Cardiac septum (tissue), 1 donor: ENCODE measurements around the gene LEO1. TPM values are rescaled to one million over a fixed set of nuclear protein-coding genes. Genes with fewer than 3 reads are reported as not detected.

Source experiments
- DNase-seq: peaks from one replicate; pipeline ENCODE4 v3.0.0-alpha.2; 2020; ENCODE audit warnings: low spot score
- intact Hi-C: fragments of 100-400 bp; cut with DNase I; formaldehyde crosslinking; loops from one replicate; pipeline ENCODE4 v1.14.0; 2022
- total RNA-seq: library from RNA; stranded (reverse); fragmentation: NEBNext Ultra II Directional; extraction: Animal tissue kit (Norgen Biotek cat#: 25700); gene quantifications from one replicate; pipeline ENCODE4 v1.2.1, GENCODE V29; 2021
- donor health status: DM: no; HTN: no; CAD: no.

LEO1 gene
- total RNA-seq, 1 donor from 2014 or later: 7.0 TPM

- no peak for DNase-seq
- intact Hi-C loops: no loop called here
These were observed 32.4 kb downstream of the LEO1 start for GRCh38 chr15:51939216-51939615.

GRCh38 chr15:51938286-51938685 is 33.3 kb downstream of the LEO1 start:
- no peak for DNase-seq
- intact Hi-C loops: no loop called here

DNA sequence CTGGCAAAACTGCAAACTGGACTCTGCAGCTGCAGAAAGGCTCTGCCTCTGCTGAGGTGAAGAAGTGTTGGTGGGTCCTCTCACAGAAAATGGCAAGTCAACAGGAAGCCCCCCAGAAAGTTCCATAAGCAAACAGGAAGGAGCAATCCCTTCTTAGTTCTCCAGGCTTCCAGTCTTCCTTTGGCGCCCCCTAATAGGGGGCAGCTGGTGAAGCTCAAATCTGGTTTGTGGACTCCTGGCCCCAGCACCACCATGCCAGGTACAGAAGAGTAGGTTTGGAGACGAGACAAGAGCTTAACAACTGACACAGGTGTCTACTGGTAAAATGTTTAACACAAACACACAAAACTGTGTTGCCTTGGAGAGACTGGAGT is 35.5 kb downstream of the LEO1 start:
- no peak for DNase-seq
- intact Hi-C loops: no loop called here

DNA sequence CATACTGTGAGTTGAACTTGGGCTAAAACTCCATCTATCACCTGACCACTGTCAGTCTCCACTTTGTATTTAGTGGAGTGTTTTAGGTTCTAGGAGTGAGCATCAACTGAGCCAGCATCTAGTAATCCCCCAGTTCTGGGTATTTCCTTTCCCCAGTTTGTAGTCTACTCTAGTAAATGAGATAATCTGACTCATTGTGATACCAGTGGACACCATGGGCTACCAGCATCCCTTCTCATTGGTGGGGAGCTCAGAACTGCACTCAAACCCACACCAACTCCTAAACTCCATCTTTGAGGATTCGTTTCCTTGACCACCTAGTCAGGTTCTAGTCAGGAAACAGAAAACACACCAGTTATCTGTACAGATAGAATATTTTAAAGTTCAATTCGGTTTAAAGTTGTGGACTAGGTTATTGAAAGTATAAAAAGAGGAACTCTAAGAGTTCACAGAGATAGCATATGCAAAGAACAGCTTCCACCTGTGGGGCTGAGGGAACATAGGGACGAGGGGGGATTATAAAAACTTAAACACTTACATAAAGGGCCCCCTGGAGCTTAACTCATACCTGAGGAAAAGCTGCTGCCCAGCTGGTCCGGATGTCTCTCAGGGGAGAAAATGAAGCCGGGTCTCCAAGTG is 36.0 kb downstream of the LEO1 start:
- DNase-seq: no peak
- intact Hi-C loops: no loop called here

- intact Hi-C loops: no loop called here
- DNase-seq: no peak
These were observed 39.4 kb downstream of the LEO1 start for GRCh38 chr15:51932161-51932560.

- intact Hi-C loops: no loop called here
- no peak for DNase-seq
These were observed 39.9 kb downstream of the LEO1 start for GRCh38 chr15:51931638-51932037.

DNA sequence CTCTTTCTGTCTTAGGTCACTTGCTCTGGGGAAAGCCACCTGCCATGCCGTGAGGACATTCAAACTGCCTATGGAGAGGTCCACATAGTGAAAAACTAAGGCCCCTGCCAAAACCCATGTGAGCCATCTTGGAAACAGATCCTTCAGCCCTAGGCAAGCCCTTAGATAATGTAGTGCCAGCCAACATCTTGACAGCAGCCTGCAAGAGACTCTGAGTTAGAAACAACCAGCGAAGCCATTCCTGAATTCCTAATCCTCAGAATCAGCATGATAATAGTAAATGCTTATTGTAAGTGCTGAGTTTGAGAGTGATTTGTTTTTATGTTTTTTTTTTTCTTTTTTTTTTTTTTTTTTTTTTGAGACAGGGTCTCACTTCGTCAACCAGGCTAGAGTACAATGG is 40.6 kb downstream of the LEO1 start:
- intact Hi-C loops: no loop called here
- DNase-seq: no peak

GRCh38 chr15:51926809-51927208 is 44.8 kb downstream of the LEO1 start:
- intact Hi-C loops: no loop called here
- no peak for DNase-seq

DNA sequence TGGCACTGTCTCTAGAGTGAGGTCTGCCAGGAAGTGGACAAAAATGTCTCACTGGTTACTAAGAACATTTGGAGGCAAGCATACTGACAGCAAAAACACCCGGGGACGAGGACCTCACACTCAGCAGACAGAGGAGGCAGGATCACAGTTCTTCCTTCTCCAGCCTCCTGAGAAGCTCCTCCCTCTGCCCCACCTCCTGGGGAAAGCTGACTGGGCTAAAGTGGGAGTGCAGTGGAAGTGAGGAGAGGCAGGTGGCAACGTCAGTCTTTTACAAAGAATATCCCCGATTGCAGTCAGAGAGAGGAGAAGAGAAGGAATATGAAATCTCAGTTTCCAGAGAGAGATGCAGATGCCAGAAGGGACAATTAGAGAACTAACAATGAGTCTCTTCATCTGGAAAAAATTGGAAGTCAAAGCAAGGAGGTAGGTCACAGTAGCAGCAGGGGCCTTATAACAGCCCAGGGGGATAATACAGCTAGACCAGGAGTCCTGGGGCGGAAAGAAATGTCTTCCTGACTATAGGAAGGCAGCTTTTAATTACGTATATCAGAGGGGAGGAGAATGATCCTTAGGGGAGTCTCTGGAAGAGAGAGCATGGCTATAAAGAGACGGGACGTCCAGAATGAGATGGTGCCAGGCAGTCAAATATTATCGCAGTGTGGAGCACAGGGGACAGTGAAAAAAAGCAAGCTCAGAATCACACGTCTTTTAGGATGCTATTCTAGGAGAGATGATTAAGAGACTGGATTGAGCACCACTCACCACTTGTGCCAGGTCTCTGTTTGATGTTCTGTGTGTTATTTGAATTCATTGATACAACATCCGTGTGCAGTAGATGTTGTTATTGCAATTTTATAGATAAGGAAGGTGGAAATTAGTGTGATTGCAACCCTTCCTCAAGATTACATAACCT is 47.2 kb downstream of the LEO1 start:
- intact Hi-C loops: no loop called here

DNA sequence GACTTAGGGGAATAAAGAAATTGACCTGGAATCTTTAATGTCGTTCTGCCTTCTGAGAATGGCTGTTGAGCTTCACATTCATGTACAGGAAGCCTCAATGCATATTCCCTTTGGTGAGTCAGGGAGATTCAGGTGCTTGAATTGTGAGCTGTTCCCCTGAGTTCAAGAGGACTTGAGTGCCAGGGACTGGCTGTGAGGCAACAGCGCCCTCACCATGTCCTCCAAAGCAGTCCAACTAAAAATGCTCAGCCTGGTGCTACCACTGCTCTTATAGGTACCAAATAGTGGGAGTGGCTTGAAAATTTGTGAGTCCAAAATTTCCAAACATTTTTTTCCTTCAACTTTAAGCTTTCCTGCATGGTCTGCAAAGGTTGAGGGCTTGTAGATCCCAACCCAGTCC is 54.1 kb downstream of the LEO1 start:
- intact Hi-C loops: no loop called here
- no peak for DNase-seq

More for the DNA sequence above, 47.2 kb downstream of the LEO1 start:
- no peak for DNase-seq

DNA sequence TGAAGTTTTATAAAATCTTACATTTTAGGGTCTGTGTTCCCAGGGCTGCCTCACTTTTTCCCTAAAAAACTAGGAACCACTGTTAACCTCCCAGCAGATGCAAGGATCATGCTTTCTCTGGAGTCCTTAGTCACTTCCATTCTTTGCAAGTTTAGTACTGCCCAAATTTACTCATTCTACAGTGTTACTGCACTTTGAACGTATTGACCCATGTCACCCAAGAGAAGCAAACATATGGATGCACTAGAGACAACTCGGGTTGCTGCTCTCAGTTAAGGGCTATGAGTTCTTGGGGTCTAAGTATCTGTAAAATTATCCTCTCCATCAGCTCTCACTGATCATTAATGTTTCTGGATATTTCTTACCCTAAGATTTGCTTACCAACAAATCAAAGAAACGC is 59.0 kb downstream of the LEO1 start:
- intact Hi-C loops: no loop called here
- DNase-seq: no peak

DNA sequence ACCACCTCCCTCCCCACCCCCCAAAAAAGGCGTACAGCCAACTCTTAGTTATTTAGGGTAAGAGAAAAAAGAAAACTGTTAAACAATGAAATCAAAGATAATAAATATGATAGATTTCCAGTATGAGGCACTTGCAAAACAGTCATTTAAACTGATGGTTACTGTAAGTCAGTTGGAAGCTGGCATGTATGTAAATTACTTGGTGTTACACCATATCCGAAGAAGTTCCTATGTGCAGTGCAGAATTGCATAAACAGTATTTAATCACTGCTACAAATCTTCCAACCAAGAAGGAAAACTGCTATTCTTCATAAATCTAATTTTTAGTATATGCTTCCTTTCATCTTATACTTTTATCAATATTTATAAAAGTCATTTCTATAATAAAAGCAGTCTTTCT is 62.0 kb downstream of the LEO1 start:
- no peak for DNase-seq

DNA sequence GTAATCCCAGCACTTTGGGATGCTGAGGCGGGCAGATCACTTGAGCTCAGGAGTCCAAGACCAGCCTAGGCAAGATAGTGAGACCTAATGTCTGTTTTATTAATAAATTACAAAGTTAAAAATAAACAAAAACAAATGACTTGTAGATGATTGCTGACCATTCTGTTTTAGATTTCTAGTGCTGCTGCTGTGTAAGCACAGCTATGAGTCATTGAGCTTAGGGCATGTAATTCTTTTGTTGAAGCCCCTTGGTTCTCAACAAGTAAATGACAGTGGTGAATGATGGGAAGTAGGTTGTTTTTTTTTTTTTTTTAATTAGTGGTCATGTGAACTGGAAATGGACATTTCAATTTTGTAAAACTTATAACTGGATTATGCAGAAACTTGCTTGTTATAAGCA is 63.3 kb downstream of the LEO1 start:
- no peak for DNase-seq
- intact Hi-C loops: no loop called here

More for the DNA sequence above, 62.0 kb downstream of the LEO1 start:
- intact Hi-C loops: no loop called here

GRCh38 chr15:51907136-51907862 is 64.3 kb downstream of the LEO1 start:
- intact Hi-C loops: no loop called here
- no peak for DNase-seq

DNA sequence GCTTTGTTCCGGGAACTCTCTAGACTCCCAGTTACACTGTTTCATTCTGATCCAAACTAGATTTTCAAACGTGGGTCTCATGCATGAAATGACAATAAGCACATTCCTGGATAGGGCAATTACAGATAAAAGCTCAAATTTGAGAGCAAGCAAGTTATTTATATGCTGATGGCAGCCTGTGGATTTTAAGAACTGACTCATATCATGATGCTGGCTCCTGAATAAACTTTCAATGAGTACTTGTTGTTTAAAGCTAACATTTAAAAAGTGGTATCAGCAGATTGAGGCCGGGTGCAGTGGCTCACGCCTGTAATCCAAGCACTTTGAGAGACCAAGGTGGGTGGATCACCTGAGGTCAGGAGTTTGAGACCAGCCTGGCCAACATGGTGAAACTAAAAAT is 66.6 kb downstream of the LEO1 start:
- no peak for DNase-seq
- intact Hi-C loops: no loop called here

GRCh38 chr15:51904421-51904820 is 67.2 kb downstream of the LEO1 start:
- intact Hi-C loops: no loop called here

GRCh38 chr15:51889486-51889885 is 82.1 kb downstream of the LEO1 start:
- intact Hi-C loops: loop anchor here (10.0 kb wide), 1 partner anchor 55 kb away; no protein-coding TSS in a partner anchor
- DNase-seq: no peak

More at GRCh38 chr15:51904421-51904820, 67.2 kb downstream of the LEO1 start:
- DNase-seq: no peak

- intact Hi-C loops: loop anchor here (10.0 kb wide), 1 partner anchor 54 kb away; no protein-coding TSS in a partner anchor
- no peak for DNase-seq
These were observed 82.9 kb downstream of the LEO1 start for GRCh38 chr15:51888593-51889195.
